ENCODE results near the gene IL17C.
A peak's percentile ranks its signal among the peaks of the same experiment; 100 is the strongest.
"Not testable (repeated sequence)": the region's sequence is repeated elsewhere in the genome, so short reads cannot be mapped to it uniquely, and the experiment has no call there.

IL17C gene

DNA sequence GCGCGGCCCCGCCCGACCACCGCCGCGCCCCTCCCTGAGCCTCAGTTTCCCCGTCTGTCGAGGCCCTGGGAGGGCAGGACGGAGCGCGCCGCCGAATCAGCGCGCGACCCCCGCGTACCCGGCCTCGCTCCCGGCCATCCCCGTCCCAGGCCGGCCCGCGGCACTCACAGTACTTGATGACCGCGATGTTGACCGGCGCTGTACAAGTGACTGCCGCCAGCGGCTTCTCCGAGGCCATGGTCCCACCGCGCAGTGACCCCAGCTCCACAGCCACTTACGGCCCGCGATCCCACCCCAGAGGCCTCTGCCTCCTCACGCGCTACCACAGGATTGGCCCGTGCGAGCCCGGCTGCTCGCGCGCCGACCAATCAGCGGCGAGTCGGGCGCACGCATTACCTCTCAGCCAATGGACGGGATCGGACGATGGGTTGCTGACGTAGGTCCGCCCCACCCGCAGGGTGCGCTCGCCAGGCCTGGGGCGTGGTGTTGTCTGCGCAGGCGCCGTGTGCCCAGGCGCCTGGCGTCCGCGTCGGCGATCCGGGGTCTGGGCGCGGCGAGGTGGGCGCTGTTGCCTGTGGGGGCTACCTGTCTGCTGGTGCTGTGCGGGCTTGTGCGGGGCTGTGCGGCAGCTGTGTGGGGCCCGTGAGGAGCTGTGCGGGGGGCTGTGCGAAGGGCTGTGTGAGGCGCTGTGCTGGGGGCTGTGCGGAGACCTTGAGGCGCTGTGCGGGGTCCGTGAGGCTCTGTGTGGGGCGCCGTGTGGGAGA, 24.7 kb downstream of the IL17C start, which contains the start of gene MVD:
MVD (minus strand) TSS at position 249 of the 764 bp plus-strand sequence; CDS start at position 238, 11 bp downstream.
- peak; percentile 90 for DNase-seq

DNA sequence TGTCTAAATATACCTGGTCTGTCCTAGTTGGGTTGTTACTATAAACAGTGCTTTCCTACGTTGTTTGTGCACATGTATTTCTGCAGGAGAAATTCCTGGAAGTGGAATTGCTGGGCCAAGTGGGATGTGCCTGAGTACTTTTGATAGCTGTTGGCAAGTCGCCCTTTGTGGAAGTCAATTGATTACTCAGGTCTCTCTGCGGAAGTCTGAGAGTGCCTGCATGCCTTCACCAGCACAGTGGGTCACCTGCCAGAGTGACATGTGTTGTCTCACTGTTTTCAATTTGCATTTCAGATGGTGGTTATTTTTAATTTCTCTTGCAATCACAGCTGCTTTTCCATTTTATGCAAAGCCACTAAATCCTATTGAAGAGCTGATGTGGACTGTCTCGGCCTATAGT, 26.8 kb downstream of the IL17C start:
- no peak for DNase-seq

DNA sequence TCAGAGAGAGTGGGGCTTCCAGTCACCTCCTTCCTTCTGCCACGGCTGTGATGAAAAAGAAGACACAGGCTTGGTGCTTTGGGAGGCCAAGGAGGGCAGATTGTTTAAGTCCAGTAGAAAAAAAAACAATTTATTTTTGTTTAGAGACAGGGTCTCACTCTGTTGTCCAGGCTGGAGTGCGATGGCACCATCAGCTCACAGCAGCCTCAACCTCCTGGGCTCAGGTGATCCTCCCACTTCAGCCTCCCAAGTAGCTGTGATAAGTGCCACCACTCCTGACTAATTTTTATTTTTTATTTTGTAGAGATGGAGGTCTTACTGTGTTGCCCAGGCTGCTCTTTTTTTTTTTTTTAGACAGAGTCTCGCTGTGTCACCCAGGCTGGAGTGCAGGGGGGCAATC, 27.2 kb downstream of the IL17C start:
- no peak for DNase-seq

DNA sequence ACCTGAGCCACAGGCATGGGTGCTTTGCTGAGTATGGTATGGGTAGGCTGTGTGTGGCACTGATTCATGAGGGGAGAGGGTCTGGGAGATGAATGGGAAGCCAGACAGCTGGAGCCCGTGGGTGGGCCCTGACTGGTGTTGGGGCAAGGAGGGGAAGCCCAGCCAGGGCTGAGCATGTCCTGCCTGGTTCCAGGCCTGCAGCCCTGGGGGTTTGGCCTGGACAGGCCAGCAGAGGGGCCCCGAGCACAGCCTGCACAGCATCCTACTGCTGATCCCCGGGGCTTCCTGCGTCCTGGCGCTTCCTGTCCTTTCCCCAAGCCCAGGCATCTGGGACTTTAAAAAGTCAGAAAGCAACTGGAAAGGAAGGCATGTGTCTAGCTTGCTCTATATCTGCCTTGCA, 29.1 kb downstream of the IL17C start:
- DNase-seq = no peak

GRCh38 chr16:88669493-88669892, 31.1 kb downstream of the IL17C start:
- not testable (repeated sequence) for DNase-seq

DNA sequence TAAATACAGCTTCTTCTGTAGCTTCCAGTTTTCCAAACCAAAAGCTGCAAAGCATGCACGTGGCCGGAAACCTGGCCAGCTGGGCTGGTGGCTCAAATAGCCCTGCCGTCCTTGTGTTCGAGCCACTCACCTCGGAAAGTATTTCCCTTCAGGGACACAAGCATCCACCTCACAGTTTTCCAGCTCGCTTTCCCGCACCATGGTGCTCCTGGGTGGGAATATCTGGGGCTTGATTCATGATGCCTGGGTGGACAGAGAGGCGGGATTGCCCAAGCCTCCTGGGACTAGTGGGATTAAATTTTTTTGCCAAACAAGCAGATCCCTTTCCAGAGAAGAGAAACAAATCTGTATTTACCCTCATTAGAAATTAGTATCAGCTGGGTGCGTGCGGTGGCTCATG, 31.6 kb downstream of the IL17C start:
- DNase-seq = no peak

DNA sequence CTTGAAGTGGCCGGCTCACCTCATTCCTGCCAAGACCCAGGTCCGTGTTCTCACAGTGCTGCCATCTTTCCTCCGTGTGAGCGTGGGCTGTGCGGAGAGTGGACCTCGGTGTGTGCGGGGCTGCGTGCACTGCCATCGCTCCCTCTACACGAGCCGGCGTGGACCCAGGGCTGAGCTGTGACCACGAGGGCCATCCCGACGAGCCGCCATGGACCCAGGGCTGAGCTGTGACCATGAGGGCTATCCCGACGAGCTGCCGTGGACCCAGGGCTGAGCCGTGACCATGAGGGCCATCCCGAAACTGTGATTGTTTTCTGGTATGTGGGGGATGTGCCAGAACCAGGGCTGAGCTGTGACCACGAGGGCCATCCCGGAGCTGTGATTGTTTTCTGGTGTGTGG, 33.4 kb downstream of the IL17C start:
- no peak for DNase-seq

- DNase-seq = no peak
These were observed 34.4 kb downstream of the IL17C start for GRCh38 chr16:88672776-88673175.

GRCh38 chr16:88673716-88674379, 35.5 kb downstream of the IL17C start:
- DNase-seq = no peak

DNA sequence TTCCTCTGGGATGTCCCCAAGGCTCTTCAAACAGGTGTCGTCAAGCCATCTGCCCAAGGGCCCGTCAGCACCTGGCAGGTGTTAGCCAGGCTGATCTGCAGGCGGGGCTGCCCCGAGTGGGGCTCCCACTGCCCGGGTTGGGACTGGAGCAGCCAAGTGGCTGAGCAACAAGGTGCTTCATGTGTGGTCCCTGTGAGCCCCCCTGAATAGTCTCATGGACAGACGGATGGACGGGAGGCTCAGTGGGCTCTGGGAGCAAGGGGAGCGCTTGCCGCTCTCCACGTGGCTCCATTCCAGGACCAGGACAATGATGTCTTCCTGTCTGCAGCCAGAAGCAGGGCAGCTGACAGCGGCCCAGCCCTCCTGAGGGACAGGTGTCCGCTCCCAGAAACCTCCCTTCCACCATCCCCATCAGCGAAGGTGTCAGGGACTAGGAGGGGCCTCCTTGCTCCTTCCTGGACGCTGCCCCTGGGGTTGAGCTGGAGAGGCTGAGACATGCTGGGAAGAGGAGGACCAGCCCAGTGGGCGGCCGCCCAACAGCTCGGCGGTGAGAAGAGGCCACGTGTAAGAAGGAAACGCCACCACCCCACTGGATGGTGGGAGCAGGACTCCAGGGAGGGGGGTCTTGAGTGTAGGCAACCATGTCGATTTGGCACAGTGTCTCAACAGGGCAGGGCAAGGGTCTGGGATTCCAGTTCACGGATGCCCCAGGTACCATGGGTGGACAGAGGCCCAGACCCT, 38.3 kb downstream of the IL17C start:
- DNase-seq = no peak

- no peak for DNase-seq
These were observed 39.3 kb downstream of the IL17C start for GRCh38 chr16:88677721-88678120.

- no peak for DNase-seq
These were observed 40.0 kb downstream of the IL17C start for GRCh38 chr16:88678224-88678979.

DNA sequence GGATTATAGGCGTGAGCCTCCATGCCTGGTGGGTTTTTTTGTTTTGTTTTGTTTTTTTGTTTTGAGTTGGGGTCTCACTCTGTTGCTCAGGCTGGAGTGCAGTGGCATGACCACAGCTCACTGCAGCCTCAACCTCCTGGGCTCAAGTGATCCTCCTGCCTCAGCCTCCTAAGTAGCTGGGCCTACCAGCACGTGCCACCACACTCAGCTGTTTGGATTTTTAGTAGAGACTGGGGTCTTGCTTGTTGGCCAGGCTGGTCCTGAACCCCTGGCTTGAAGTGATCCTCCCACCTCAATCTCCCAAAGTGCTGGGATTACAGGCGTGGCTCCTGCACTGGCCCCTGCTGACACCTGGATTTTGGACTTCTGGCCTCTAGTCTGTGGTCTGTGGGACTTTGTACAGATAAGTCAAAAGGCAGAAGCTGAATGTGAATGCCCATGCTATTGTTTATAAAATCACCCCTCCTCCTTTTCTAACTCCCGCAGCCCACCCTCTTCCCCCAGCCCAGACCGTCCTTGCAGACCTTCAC, 42.2 kb downstream of the IL17C start:
- DNase-seq = no peak

- DNase-seq = no peak
These were observed 42.8 kb downstream of the IL17C start for GRCh38 chr16:88681084-88681680.

- DNase-seq = no peak
These were observed 43.5 kb downstream of the IL17C start for GRCh38 chr16:88681709-88682451.

GRCh38 chr16:88684569-88685155, 46.3 kb downstream of the IL17C start:
- peak; percentile 0 for DNase-seq

DNA sequence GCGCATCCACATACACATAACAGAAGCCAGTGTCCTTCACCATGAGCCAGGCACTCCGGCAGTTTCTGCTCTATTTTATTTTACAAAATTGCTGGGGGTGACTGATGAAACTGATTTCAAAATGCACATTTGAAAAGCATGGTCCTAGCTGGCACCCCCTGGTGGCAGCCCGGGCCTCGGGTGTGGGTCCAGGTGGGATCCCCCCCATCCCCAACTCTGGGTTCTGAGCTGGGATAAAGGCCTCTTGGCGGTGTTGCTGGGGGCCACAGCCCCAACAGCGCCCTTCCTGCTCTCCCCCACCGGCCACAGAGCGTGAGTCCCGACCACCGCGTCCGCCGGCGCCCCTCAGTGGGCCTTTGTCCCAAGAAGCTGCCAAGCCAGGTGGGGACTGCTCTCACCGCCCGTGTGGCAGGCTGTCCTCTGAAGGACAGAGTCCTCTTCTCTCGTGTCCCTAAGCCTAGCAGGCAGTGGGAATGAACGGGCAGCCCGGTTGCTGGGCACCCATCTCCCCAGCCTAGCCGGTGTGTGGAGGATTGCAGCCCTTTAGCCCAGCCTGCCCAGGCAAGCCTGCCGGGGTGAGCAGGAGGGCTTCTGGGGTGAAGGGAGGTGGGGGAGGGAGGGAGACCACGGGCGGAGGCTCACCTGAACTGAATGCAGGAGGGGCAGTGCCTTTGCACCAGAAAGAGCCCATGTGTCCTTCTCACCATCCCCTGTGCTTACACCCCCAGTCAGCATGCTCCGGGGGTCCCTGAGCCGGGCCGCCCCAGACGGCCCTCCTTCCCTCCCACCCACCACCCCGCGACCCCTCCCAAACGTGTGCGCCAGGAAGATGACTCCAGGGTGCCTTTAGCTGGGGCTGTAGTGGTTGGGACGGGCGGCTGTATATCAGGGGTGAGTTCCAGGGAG, 47.0 kb downstream of the IL17C start:
- DNase-seq = no peak

- DNase-seq = peak; percentile 5
These were observed 47.7 kb downstream of the IL17C start for GRCh38 chr16:88686062-88686438.

GRCh38 chr16:88686439-88687253, 48.3 kb downstream of the IL17C start, which contains the start of gene SNAI3:
Gene SNAI3, minus strand, starts transcription at chr16:88686507. Its CDS starts 101 bp downstream, at chr16:88686406.
- DNase-seq = peak; percentile 65

Data from NCI-H774 (cell line).